CD8-positive, alpha-beta memory T cell (primary cell): ENCODE data around the gene CFAP77. TPM values are rescaled to one million over a fixed set of nuclear protein-coding genes. Genes with fewer than 3 reads are reported as not detected.

Source experiments
- CTCF ChIA-PET: fragments of 350-600 bp; sonication (Branson Sonifier 250); formaldehyde crosslinking; loops from one replicate; lab custom pipeline; 2021; ENCODE audit warnings: antibody characterized with exemption; lab: Charles Lee
- POLR2A ChIA-PET: fragments of 350-600 bp; sonication (Branson Sonifier 250); formaldehyde crosslinking; loops from one replicate; lab custom pipeline; 2021; ENCODE audit warnings: antibody characterized with exemption; lab: Charles Lee
- DNase-seq, 5 donors: peaks; one replicate each; pipeline versions ENCODE4 v3.0.0 to v3.0.0-alpha.2; 2020 to 2022; ENCODE audit warnings: mixed read lengths in 1 of 5
- H3K27ac ChIP-seq: one replicate; pipeline ENCODE4 v1.7.0; 2013; ENCODE audit warnings: low read depth, mild to moderate bottlenecking, low read length, moderate library complexity
- H3K27me3 ChIP-seq: 2 replicates; pipeline ENCODE4 v1.7.0; 2013; ENCODE audit warnings: low read length, mild to moderate bottlenecking; ENCODE audit not compliant: insufficient read depth, poor library complexity, severe bottlenecking
- H3K36me3 ChIP-seq: 2 replicates; pipeline ENCODE4 v1.7.0; 2013; ENCODE audit warnings: mild to moderate bottlenecking, low read length, moderate library complexity; ENCODE audit not compliant: insufficient read depth
- H3K4me1 ChIP-seq: 2 replicates; pipeline ENCODE4 v1.7.0; 2013; ENCODE audit warnings: mild to moderate bottlenecking, low read length, moderate library complexity; ENCODE audit not compliant: insufficient read depth
- H3K4me3 ChIP-seq: 2 replicates; pipeline ENCODE4 v1.7.0; 2013; ENCODE audit warnings: mild to moderate bottlenecking, low read length
- H3K9me3 ChIP-seq: 2 replicates; pipeline ENCODE4 v1.7.0; 2013; ENCODE audit warnings: mild to moderate bottlenecking, low read length
- H3K27ac Mint-ChIP-seq, 8 donors: one replicate each; pipeline ENCODE4 v1.8.0; 2020 to 2021; ENCODE audit warnings: mixed read lengths in 8 of 8, mild to moderate bottlenecking in 6 of 8, inconsistent platforms in 3 of 8, moderate library complexity in 3 of 8
- H3K27me3 Mint-ChIP-seq, 2 donors: one replicate each; pipeline ENCODE4 v1.8.0; 2020 to 2021; ENCODE audit warnings: mixed read lengths in 2 of 2, mild to moderate bottlenecking in 1 of 2, moderate library complexity in 1 of 2
- H3K36me3 Mint-ChIP-seq, 3 donors: one replicate each; pipeline ENCODE4 v1.8.0; 2020 to 2021; ENCODE audit warnings: mixed read lengths in 3 of 3, inconsistent platforms in 1 of 3, mild to moderate bottlenecking in 1 of 3
- H3K4me1 Mint-ChIP-seq, 3 donors: one replicate each; pipeline ENCODE4 v1.8.0; 2020 to 2021; ENCODE audit warnings: mixed read lengths in 3 of 3, inconsistent platforms in 1 of 3, mild to moderate bottlenecking in 1 of 3
- H3K4me3 Mint-ChIP-seq, 7 donors: one replicate each; pipeline ENCODE4 v1.8.0; 2020 to 2021; ENCODE audit warnings: mixed read lengths in 7 of 7, mild to moderate bottlenecking in 6 of 7, moderate library complexity in 4 of 7, inconsistent platforms in 2 of 7
- H3K9me3 Mint-ChIP-seq, 5 donors: one replicate each; pipeline ENCODE4 v1.8.0; 2020 to 2022; ENCODE audit warnings: mixed read lengths in 5 of 5, mild to moderate bottlenecking in 3 of 5, moderate library complexity in 2 of 5, inconsistent platforms in 1 of 5
- polyA plus RNA-seq: library from polyadenylated mRNA; unstranded; fragments of 300-500 nt; fragmentation: Illumina TruSeq; gene quantifications from one replicate; pipeline ENCODE4 v1.2.3, GENCODE V29; 2021
- total RNA-seq, 2 experiments: library from RNA; stranded (reverse); gene quantifications; one replicate each; pipeline ENCODE4 v1.2.3, GENCODE V29; 2021

CFAP77 gene
- total and polyA plus RNA-seq, 3 experiments from 2014 or later: not detected

DNA sequence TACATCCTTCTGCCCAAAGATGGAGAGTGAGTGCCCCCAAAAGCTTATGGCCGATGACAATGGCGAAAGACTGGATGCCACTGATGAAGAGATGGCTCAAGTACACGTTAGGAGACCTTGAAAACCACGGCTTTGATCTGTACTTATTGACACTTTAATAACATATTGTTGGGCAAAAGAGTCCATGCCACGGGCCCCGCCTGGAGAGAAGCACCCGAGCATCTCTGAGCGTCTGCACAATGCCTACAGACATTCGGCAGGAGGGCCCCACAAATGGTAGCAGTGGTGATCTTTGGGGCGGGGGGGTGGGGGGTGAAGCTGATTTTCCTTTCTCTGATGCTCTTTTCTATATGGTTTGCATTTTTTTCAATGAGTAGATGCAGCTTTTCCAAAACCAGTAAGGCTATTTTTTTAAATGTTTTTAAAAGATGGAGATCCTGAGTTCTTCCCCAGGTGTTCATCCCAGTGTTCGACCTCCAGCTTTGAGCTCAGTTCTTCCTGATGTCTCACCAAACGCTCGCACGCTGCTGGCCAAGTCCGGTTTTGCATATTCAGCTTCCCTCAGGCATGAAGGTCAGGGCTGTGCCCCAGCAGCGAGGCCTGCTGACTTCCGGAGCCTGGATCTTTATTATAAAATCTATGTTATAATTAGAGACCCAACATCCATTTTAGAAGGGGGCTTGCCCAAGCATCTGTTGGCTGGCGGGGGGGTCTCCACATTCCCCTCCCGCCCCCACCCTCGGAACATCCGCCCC lies 138.1 kb downstream of the CFAP77 start:
- Histone ChIP-seq H3K27ac (no peak overlapping the region), H3K4me1 (no peaks in the 10 kb centered on the region), H3K4me3 (no peak overlapping the region), H3K27me3 (peaks cover 4% of the 10 kb centered on the region), H3K36me3 (no peaks in the 10 kb centered on the region), H3K9me3 (no peaks in the 10 kb centered on the region)
- H3K27me3 Mint-ChIP-seq: peaks cover 18 to 28% of the 10 kb centered on the region in 2 donors
- no peaks in the 10 kb centered on the region for H3K9me3 Mint-ChIP-seq
- H3K4me3 Mint-ChIP-seq: no peak overlapping the region
- POLR2A ChIA-PET: no interaction called here
- H3K4me1 Mint-ChIP-seq: no peaks in the 10 kb centered on the region
- DNase-seq: no peak
- no peaks in the 10 kb centered on the region for H3K36me3 Mint-ChIP-seq
- no peak overlapping the region for H3K27ac Mint-ChIP-seq
- CTCF ChIA-PET: no interaction called here

DNA sequence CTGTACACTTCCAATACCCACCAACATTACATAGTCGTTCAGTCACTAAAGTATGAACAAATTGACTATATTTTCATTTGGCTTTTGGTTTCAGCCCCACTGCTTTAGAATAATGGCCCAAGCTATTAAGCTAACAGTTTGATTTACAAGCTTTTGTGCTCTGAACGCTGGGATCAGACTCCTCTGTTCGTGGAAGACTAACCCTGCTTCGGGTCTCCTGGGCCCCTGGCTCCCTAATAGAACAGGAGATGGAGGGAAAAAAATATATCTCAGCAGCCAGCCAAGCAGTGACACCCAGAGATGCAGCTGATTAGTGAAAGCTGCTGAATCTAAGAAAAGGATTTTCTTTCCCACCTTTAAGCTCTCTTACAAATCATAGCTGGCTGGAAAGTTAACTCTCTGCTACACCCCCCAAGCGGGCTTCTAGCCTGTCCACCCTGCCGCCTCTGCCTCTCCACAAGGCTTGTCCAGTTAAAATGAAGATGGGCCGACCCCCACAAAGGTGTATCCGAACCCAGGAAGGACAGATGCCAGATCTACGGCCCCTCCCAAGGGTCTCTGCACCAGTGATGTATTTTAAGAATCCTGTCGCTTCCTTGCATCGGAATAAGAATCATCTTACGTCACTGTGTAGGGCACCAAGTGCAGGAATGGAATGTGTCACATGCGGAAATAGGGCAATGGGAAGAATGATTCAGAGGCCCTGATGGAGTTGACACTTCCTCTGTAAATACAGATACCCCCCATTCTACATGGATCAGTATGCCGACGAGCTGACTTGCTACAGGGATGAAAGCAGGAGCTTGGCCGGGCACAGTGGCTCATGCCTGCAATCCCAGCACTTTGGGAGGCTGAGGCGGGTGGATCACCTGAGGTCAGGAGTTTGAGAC lies 139.0 kb downstream of the CFAP77 start:
- Mint-ChIP-seq H3K9me3 (no peaks in the 10 kb centered on the region), H3K4me1 (no peaks in the 10 kb centered on the region), H3K27ac (no peak overlapping the region), H3K4me3 (no peak overlapping the region), H3K36me3 (no peaks in the 10 kb centered on the region), H3K27me3 (peaks cover 20 to 25% of the 10 kb centered on the region in 2 donors)
- no peak for DNase-seq
- Histone ChIP-seq H3K36me3 (no peaks in the 10 kb centered on the region), H3K27me3 (peaks cover 4% of the 10 kb centered on the region), H3K27ac (no peak overlapping the region), H3K4me3 (no peak overlapping the region), H3K4me1 (no peaks in the 10 kb centered on the region), H3K9me3 (no peaks in the 10 kb centered on the region)
- CTCF ChIA-PET: no interaction called here
- POLR2A ChIA-PET: no interaction called here

DNA sequence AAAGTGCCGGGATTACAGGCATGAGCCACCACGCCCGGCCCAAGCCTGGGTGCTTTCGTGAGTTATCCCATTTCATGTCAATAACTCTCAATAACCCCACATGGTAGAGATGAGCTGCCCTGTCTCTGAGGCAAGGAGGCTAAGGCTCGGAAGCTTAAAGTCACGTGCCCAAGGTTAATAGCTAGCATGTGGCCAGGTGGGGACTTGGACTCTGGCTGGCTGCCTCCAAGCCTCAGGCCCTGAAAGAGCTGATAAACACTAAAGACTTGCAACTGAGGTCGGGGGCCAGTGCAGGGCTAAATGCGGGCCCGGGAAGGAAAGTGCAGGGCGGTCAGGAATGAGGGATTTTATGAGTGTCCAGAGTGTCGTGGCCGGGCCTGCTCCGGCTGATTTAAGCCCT lies 141.5 kb downstream of the CFAP77 start:
- no peak for DNase-seq
- H3K4me1 Mint-ChIP-seq: no peaks in the 10 kb centered on the region
- ChIA-PET CTCF (no interaction called here), POLR2A (no interaction called here)
- H3K9me3 Mint-ChIP-seq: no peaks in the 10 kb centered on the region
- Histone ChIP-seq H3K36me3 (no peaks in the 10 kb centered on the region), H3K27ac (no peak overlapping the region), H3K4me3 (no peak overlapping the region), H3K4me1 (no peaks in the 10 kb centered on the region), H3K9me3 (no peaks in the 10 kb centered on the region), H3K27me3 (peaks cover 4% of the 10 kb centered on the region)
- H3K4me3 Mint-ChIP-seq: no peak overlapping the region
- H3K36me3 Mint-ChIP-seq: peaks cover 0 to 6% (median 0%) of the 10 kb centered on the region in 3 donors
- no peak overlapping the region for H3K27ac Mint-ChIP-seq
- H3K27me3 Mint-ChIP-seq: peaks cover 16 to 33% of the 10 kb centered on the region in 2 donors

DNA sequence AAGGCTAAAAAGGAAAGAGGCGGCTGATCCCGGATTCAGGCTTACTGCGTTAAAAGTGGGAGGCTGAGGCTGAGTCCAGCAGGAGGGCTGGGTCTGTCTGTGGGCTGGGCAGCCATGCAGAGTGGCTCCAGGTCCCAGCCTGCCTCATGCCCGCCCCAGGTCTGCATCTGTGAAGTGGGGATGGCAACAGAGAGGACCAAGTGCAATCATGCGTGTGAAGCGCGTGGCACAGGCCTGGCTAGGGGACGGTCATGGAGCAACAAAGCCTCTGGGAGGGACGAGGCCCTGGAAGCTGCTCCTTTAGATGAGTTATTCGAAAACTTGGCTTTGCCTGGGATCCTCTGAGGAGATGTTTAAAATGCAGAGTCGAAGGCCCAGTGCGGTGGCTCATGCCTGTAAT lies 142.0 kb downstream of the CFAP77 start:
- Mint-ChIP-seq H3K27ac (no peak overlapping the region), H3K36me3 (peaks cover 0 to 6% (median 0%) of the 10 kb centered on the region in 3 donors), H3K4me3 (no peak overlapping the region), H3K27me3 (peaks cover 11 to 36% of the 10 kb centered on the region in 2 donors), H3K9me3 (no peaks in the 10 kb centered on the region), H3K4me1 (no peaks in the 10 kb centered on the region)
- ChIA-PET POLR2A (no interaction called here), CTCF (no interaction called here)
- Histone ChIP-seq H3K9me3 (no peaks in the 10 kb centered on the region), H3K4me3 (no peak overlapping the region), H3K36me3 (no peaks in the 10 kb centered on the region), H3K4me1 (no peaks in the 10 kb centered on the region), H3K27me3 (peaks cover 4% of the 10 kb centered on the region), H3K27ac (no peak overlapping the region)
- DNase-seq: no peak

DNA sequence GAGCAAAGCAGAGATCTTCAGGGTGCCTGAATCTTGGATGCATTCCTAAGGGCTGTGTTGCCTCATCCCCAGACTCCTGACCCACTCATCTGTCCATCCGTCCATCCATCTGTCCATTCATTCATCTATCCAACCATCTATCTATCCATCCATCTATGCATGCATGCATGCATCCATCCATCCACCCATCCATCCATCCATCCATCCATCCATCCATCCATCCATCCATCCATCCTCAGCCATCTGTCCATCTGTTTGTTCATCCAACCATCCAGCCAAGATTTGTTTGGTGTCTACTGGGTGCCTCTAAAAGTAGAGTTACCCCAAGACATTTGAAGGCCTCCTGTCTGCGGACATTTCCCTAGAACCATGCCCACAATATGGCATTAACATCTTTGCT lies 144.7 kb downstream of the CFAP77 start:
- Mint-ChIP-seq H3K27ac (peak overlapping the region in 1 of 8 donors; percentile 44), H3K4me3 (no peak overlapping the region), H3K9me3 (peaks cover 3 to 9% (median 5%) of the 10 kb centered on the region in 5 donors), H3K4me1 (no peaks in the 10 kb centered on the region), H3K27me3 (peaks cover 10 to 33% of the 10 kb centered on the region in 2 donors), H3K36me3 (peaks cover 0 to 10% (median 0%) of the 10 kb centered on the region in 3 donors)
- Histone ChIP-seq H3K4me1 (no peaks in the 10 kb centered on the region), H3K4me3 (no peak overlapping the region), H3K27me3 (peaks cover 4% of the 10 kb centered on the region), H3K36me3 (no peaks in the 10 kb centered on the region), H3K27ac (no peak overlapping the region), H3K9me3 (no peaks in the 10 kb centered on the region)
- CTCF ChIA-PET: no interaction called here
- POLR2A ChIA-PET: no interaction called here
- DNase-seq: no peak

DNA sequence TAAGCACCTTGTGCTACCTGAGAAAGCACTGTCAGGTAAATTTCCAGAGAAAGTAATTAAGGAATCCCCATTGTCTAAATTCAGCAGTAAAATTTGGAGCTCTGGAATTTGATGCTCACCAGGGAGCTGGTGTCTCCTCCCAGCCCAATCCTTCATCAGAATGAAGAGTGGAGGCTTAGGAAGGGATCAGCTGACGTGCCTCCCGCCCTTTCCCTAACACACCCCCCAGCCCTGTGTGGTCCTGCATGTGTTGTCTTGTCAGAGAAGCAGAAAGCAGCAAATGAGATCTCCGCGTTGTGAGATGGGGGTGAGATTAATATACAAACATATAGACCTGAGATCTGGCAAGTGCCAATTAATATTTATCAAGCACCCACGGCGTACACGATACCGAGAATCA lies 145.5 kb downstream of the CFAP77 start:
- peaks cover 4% of the 10 kb centered on the region for H3K27me3 ChIP-seq
- DNase-seq: no peak
- no peaks in the 10 kb centered on the region for H3K9me3 ChIP-seq
- Mint-ChIP-seq H3K27me3 (peaks cover 11 to 36% of the 10 kb centered on the region in 2 donors), H3K4me1 (no peaks in the 10 kb centered on the region), H3K36me3 (peaks cover 0 to 10% (median 0%) of the 10 kb centered on the region in 3 donors), H3K4me3 (no peak overlapping the region), H3K9me3 (peaks cover 3 to 9% (median 5%) of the 10 kb centered on the region in 5 donors), H3K27ac (no peak overlapping the region)
- no peaks in the 10 kb centered on the region for H3K36me3 ChIP-seq
- ChIA-PET POLR2A (no interaction called here), CTCF (no interaction called here)
- no peak overlapping the region for H3K27ac ChIP-seq
- no peak overlapping the region for H3K4me3 ChIP-seq
- no peaks in the 10 kb centered on the region for H3K4me1 ChIP-seq

DNA sequence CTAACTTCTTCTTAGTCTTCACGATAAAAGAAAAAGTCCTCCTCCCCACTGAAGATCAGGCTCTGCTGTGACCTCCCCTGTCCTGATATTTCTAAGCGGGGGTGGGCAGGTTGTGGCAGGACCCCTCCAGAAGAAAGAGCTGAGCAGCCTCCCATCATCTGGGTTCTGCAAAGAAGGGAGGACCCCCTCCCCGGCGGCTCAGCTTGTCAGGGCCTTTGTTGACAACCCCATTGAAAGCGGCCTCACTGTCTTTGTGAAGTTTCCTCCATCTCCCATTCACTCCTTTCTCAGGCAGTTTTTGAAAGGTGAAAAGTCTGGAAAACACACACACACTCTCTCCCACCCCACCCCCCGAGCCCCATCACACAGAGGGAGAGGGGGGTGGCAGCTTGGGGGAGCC lies 146.2 kb downstream of the CFAP77 start:
- Mint-ChIP-seq H3K9me3 (peaks cover 3 to 9% (median 5%) of the 10 kb centered on the region in 5 donors), H3K4me3 (no peak overlapping the region), H3K4me1 (no peaks in the 10 kb centered on the region), H3K27ac (no peak overlapping the region), H3K27me3 (peaks cover 13 to 39% of the 10 kb centered on the region in 2 donors), H3K36me3 (peaks cover 0 to 10% (median 0%) of the 10 kb centered on the region in 3 donors)
- POLR2A ChIA-PET: no interaction called here
- H3K4me1 ChIP-seq: no peaks in the 10 kb centered on the region
- no peak for DNase-seq
- CTCF ChIA-PET: no interaction called here
- no peaks in the 10 kb centered on the region for H3K9me3 ChIP-seq
- H3K4me3 ChIP-seq: no peak overlapping the region
- H3K27me3 ChIP-seq: peaks cover 4% of the 10 kb centered on the region
- H3K36me3 ChIP-seq: no peaks in the 10 kb centered on the region
- H3K27ac ChIP-seq: no peak overlapping the region

DNA sequence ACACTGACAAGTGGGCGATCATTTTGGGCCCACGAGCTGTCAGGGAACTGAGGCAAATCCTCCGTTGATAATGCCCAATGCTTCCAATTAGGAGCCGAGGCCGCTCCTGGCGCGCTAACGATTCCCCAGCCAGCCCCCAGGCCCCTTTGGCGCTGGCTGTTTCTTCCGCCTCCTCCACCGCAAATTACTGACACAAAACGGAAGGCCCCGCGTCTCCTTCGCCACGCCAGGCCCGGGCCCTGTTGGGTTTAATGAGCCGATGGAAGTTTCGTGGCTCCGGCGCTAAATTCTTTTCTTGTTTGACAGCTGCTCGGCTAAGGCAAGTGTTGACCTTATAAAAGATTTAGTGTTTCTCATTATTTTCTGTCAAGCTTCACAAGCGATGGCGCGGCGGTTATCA lies 146.7 kb downstream of the CFAP77 start:
- H3K4me1 Mint-ChIP-seq: no peaks in the 10 kb centered on the region
- H3K9me3 Mint-ChIP-seq: peaks cover 3 to 9% (median 5%) of the 10 kb centered on the region in 5 donors
- H3K27ac ChIP-seq: no peak overlapping the region
- H3K27me3 ChIP-seq: peaks cover 4% of the 10 kb centered on the region
- CTCF ChIA-PET: no interaction called here
- no peaks in the 10 kb centered on the region for H3K9me3 ChIP-seq
- H3K4me3 ChIP-seq: no peak overlapping the region
- no peak overlapping the region for H3K27ac Mint-ChIP-seq
- no peaks in the 10 kb centered on the region for H3K36me3 ChIP-seq
- no peak for DNase-seq
- H3K27me3 Mint-ChIP-seq: peaks cover 13 to 39% of the 10 kb centered on the region in 2 donors
- no peak overlapping the region for H3K4me3 Mint-ChIP-seq
- H3K36me3 Mint-ChIP-seq: peaks cover 0 to 10% (median 0%) of the 10 kb centered on the region in 3 donors
- no peaks in the 10 kb centered on the region for H3K4me1 ChIP-seq
- POLR2A ChIA-PET: no interaction called here
